22Rv1 (cell line): ENCODE data around the gene ITLN2.
"Not testable (repeated sequence)": the region's sequence is repeated elsewhere in the genome, so short reads cannot be mapped to it uniquely, and the experiment has no call there.

ENCODE experiments used
- H3K27ac ChIP-seq: fragments of 450-650 bp; 2 replicates; pipeline ENCODE4 v1.5.1; 2017
- ZFX ChIP-seq: fragments of 450-650 bp; IDR thresholded peaks from 2 replicates; pipeline ENCODE4 v1.6.1; 2017; ENCODE audit warnings: antibody characterized with exemption, borderline replicate concordance
- TF ChIP-seq, protein P1 (sequence below): fragments of 450-650 bp; IDR thresholded peaks from 2 replicates; pipeline ENCODE4 v1.5.1; 2017; ENCODE audit warnings: mild to moderate bottlenecking

ITLN2 gene

GRCh38 chr1:160911925-160912324, 42.7 kb downstream of the ITLN2 start:
- H3K27ac ChIP-seq = no peak overlapping the region
- TF ChIP-seq, protein P1, sequence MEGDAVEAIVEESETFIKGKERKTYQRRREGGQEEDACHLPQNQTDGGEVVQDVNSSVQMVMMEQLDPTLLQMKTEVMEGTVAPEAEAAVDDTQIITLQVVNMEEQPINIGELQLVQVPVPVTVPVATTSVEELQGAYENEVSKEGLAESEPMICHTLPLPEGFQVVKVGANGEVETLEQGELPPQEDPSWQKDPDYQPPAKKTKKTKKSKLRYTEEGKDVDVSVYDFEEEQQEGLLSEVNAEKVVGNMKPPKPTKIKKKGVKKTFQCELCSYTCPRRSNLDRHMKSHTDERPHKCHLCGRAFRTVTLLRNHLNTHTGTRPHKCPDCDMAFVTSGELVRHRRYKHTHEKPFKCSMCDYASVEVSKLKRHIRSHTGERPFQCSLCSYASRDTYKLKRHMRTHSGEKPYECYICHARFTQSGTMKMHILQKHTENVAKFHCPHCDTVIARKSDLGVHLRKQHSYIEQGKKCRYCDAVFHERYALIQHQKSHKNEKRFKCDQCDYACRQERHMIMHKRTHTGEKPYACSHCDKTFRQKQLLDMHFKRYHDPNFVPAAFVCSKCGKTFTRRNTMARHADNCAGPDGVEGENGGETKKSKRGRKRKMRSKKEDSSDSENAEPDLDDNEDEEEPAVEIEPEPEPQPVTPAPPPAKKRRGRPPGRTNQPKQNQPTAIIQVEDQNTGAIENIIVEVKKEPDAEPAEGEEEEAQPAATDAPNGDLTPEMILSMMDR = no peak
- TF ChIP-seq ZFX = no peak

DNA sequence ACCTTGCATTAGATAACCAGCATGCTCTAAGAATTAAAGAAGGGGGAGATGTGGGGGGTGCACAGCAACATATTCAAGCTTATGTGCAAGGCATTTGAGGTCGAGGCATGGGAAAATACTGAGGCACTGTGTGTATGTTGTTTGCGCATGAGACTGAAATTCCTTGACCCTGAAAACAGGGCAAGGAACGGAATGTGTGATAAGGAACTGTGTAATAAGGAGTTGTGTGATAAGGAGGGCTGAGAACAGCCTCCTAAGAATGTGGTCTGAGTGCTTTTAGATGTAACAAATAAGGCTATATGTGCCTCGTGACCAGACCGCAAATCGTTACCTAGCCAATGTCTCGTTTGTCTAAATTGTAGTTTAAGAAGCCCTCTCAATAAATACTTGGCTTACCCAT, 43.2 kb downstream of the ITLN2 start:
- no peak overlapping the region for H3K27ac ChIP-seq
- TF ChIP-seq ZFX = no peak

- TF ChIP-seq, protein P1 = no peak
- H3K27ac ChIP-seq = no peak overlapping the region
Observed at GRCh38 chr1:160910170-160910750, 44.3 kb downstream of the ITLN2 start.

DNA sequence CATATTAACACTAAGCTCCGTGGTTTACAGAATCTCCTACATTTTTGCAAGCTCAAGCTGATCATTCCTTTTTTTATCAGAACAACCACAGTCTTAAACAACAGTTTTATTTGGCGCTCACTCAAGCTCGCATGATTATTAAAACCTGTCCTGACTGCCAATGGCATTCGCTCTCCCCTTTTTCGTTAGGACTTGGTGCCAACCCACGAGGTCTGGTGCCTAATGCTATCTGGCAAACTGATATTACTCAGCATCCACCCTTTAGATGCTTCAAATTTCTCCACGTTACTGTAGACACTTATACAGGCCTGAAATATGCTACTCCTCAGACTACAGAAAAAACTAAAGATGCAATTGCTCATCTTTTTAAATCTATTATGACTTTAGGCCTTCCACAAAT, 46.6 kb downstream of the ITLN2 start:
- H3K27ac ChIP-seq = no peak overlapping the region
- TF ChIP-seq ZFX = no peak
- TF ChIP-seq, protein P1 = no peak

GRCh38 chr1:160905617-160905989, 49.0 kb downstream of the ITLN2 start:
- TF ChIP-seq ZFX = no peak
- TF ChIP-seq, protein P1 = no peak
- no peak overlapping the region for H3K27ac ChIP-seq

DNA sequence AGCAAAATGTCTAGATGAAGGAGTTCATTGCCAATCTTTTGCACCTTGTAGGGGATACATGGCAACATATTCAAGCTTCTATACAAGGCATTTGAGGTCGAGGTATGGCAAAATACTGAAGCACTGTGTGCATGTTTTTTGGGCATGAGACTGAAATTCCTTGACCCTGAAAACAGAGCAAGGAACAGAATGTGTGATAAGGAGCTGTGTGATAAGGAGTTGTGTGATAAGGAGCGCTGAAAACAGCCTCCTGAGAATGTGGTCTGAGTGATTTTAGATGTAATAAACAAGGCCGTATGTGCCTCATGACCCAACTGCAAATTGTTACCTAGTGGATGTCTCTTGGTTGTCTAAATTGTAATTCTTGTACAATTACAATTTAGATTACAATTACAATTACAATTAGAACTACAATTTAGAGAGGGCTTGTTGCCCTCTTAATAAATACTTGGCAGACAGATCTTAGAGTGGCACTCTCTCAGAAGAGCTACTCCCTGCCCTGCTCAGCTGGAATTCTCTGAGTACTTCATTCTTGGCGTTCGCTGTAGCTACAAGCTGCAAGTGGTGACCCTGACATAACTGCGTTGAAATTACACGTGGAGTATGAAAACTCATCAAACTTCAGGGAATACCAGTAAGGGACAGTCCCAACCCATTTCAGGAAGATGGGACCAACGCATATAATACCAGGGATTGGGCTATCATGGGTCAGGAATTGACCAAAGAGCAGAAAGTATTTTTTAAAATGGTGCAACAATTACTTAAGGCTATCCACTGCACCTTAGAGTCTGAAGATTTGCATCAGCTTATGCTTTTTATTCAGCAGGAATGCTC, 49.6 kb downstream of the ITLN2 start:
- TF ChIP-seq, protein P1 = no peak
- no peak for TF ChIP-seq ZFX
- no peak overlapping the region for H3K27ac ChIP-seq

DNA sequence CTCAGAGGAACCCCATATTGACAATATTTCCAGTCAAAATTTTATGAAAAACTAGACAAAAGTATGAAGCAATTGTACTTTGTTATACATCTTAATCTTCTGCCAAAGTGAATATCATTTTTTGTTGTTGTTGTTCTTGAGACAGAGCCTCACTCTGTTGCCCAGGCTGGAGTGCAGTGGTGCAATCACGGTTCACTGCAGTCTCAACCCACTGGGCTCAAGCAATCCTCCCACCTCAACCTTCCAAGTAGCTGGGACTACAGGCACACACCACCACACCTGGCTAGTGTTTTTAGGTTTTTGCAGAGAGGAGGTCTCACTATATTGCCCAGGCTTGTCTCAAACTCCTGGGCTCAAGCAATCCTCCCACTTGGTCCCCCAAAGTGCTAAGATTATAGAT, 52.4 kb downstream of the ITLN2 start:
- H3K27ac ChIP-seq = not testable (repeated sequence)

- TF ChIP-seq ZFX = no peak
- TF ChIP-seq, protein P1 = no peak
- H3K27ac ChIP-seq = no peak overlapping the region
Observed at GRCh38 chr1:160901768-160902167, 52.8 kb downstream of the ITLN2 start.

- not testable (repeated sequence) for H3K27ac ChIP-seq
Observed at GRCh38 chr1:160900683-160901082, 53.9 kb downstream of the ITLN2 start.
